Glutamatergic neuron (in vitro differentiated cells): Measurements from ENCODE around the gene EPM2AIP1. TPM values are rescaled to one million over a fixed set of nuclear protein-coding genes. Genes with fewer than 3 reads are reported as not detected.
"Not testable (repeated sequence)": the region's sequence is repeated elsewhere in the genome, so short reads cannot be mapped to it uniquely, and the experiment has no call there.

Experiments used
- DNase-seq: peaks from one replicate; pipeline ENCODE4 v3.0.0; 2022
- H3K27ac Mint-ChIP-seq: one replicate; pipeline ENCODE4 v1.8.0; 2020; ENCODE audit warnings: mild to moderate bottlenecking, mixed read lengths, inconsistent platforms; ENCODE audit not compliant: unreplicated experiment
- H3K27me3 Mint-ChIP-seq: one replicate; pipeline ENCODE4 v1.8.0; 2020; ENCODE audit warnings: mild to moderate bottlenecking, moderate library complexity, mixed read lengths, inconsistent platforms; ENCODE audit not compliant: unreplicated experiment
- H3K36me3 Mint-ChIP-seq: one replicate; pipeline ENCODE4 v1.8.0; 2020; ENCODE audit warnings: mild to moderate bottlenecking, mixed read lengths, inconsistent platforms; ENCODE audit not compliant: unreplicated experiment
- H3K4me1 Mint-ChIP-seq: one replicate; pipeline ENCODE4 v1.8.0; 2020; ENCODE audit warnings: mild to moderate bottlenecking, low read depth, mixed read lengths, inconsistent platforms; ENCODE audit not compliant: unreplicated experiment
- H3K4me3 Mint-ChIP-seq: one replicate; pipeline ENCODE4 v1.8.0; 2020; ENCODE audit warnings: mild to moderate bottlenecking, mixed read lengths, inconsistent platforms; ENCODE audit not compliant: unreplicated experiment
- H3K9me3 Mint-ChIP-seq: one replicate; pipeline ENCODE4 v1.8.0; 2020; ENCODE audit warnings: mild to moderate bottlenecking, moderate library complexity, mixed read lengths, inconsistent platforms; ENCODE audit not compliant: unreplicated experiment
- total RNA-seq: library from RNA; stranded (reverse); fragmentation: NEBNext Ultra II Directional; extraction: Animal tissue kit (Norgen Biotek cat#: 25700); gene quantifications from one replicate; pipeline ENCODE4 v1.2.1, GENCODE V29; 2021; ENCODE audit not compliant: unreplicated experiment
- TF ChIP-seq, protein P1 (sequence below): fragments of 200-600 bp; sonication (generic); IDR thresholded peaks from one replicate; pipeline ENCODE4 v1.5.0; 2021; ENCODE audit not compliant: partially characterized antibody, unreplicated experiment

EPM2AIP1 gene
- total RNA-seq, 1 donor from 2014 or later, result 17.2 TPM

DNA sequence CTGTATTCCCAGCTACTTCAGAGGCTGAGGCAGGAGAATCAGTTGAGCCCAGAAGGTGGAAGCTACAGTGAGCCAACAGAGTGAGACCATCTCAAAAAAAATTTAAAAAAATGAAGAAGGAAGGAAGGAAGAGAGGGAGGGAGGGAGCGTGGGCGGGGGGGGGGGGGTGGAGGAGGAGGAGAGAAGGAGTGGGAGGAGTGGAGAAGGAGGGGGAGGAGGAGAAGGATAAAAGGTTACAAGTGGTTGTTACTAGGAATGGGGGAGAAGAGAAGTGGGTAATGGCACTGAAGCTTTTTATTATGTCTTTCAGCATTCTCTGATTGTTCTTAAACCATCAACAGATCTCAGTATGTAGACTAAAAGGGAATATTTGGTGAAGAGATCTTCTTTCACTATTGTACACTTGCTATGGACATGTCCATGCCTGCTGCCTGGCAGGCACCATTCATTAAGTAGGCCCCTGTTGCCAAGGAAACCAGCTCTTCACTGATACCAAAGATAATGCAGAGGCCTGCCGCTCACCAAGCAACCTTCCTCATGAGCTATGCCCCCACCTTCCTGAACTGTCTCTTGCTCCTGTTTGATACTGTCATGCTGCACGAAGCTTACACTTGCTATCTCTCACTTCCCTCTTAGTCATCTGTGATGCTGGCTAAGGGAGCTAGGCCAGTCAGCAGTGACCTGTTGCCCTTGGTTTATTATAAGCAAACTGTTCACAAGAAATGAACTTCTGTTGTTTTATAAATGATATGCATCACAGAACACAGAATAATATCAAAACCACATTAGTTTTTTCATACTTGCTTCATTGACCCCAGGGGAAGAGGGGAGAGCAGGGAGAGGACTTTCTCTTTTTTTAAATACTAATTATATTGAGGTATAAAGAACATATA is 23.1 kb downstream of the EPM2AIP1 start:
- no peaks in the 10 kb centered on the region for H3K36me3 Mint-ChIP-seq
- H3K27ac Mint-ChIP-seq, result no peak overlapping the region
- H3K4me1 Mint-ChIP-seq, result peaks cover 7% of the 10 kb centered on the region
- H3K9me3 Mint-ChIP-seq, result no peaks in the 10 kb centered on the region
- H3K4me3 Mint-ChIP-seq, result peak overlapping the region; percentile 4
- H3K27me3 Mint-ChIP-seq, result peaks cover 2% of the 10 kb centered on the region
- TF ChIP-seq, protein P1, sequence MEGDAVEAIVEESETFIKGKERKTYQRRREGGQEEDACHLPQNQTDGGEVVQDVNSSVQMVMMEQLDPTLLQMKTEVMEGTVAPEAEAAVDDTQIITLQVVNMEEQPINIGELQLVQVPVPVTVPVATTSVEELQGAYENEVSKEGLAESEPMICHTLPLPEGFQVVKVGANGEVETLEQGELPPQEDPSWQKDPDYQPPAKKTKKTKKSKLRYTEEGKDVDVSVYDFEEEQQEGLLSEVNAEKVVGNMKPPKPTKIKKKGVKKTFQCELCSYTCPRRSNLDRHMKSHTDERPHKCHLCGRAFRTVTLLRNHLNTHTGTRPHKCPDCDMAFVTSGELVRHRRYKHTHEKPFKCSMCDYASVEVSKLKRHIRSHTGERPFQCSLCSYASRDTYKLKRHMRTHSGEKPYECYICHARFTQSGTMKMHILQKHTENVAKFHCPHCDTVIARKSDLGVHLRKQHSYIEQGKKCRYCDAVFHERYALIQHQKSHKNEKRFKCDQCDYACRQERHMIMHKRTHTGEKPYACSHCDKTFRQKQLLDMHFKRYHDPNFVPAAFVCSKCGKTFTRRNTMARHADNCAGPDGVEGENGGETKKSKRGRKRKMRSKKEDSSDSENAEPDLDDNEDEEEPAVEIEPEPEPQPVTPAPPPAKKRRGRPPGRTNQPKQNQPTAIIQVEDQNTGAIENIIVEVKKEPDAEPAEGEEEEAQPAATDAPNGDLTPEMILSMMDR, result no peak
- peak; percentile 24 for DNase-seq

DNA sequence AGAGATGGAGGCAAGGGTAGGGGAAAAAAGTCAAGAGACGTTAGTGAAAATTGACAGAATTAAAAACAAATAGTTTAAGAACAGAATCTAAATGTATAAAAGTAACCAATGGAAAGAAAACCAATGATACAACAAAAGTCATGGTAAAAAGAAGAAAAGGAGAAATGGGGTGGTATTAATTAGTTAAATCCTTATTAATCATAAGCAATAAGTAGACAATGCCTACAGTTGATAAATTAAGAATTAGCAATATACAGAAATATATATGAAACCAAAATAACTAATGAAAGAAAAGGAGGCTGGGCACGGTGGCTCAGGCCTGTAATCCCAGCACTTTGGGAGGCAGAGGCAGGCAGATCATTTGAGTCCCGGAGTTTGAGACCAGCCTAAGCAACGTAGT is 23.8 kb downstream of the EPM2AIP1 start:
- H3K27me3 Mint-ChIP-seq, result peaks cover 2% of the 10 kb centered on the region
- H3K36me3 Mint-ChIP-seq, result no peaks in the 10 kb centered on the region

DNA sequence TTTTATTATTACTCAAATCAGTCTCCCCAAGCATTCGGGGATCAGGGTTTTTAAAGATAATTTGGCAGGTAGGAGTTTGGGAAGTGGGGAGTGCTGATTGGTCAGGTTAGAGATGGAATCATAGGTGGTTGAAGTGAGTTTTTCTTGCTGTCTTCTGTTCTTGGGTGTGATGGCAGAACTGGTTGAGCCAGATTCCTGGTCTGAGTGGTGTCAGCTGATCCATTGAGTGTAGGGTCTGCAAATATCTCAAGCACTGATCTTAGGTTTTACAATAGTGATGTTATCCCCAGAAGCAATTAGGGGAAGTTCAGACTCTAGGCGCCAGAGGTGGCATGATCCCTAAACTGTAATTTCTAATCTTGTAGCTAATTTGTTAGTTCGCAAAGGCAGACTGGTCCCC is 27.5 kb downstream of the EPM2AIP1 start:
- H3K27ac Mint-ChIP-seq, result no peak overlapping the region
- no peak for DNase-seq
- no peak overlapping the region for H3K4me3 Mint-ChIP-seq

More for the DNA sequence above, 23.8 kb downstream of the EPM2AIP1 start:
- TF ChIP-seq, protein P1, result no peak
- no peaks in the 10 kb centered on the region for H3K9me3 Mint-ChIP-seq
- no peak overlapping the region for H3K27ac Mint-ChIP-seq
- no peak for DNase-seq
- H3K4me1 Mint-ChIP-seq, result peaks cover 7% of the 10 kb centered on the region
- peak overlapping the region; percentile 25 for H3K4me3 Mint-ChIP-seq

DNA sequence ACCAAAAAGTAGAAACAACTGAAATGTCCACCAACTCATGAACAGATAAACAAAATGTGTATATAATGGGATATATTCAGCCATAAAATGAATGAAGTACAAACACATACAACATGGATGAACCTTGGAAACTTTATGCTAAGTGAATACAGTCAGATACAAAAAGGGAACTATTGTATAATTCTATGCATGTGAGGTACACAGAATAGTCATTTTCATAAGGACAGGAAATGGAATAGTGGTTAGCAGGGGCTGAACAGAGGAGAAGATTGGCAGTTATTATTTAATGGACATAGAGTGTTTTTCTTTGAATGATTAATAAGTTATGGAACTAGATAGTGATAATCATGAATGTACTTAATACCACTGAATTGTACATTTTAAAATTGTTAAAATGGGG is 28.1 kb downstream of the EPM2AIP1 start:
- Mint-ChIP-seq H3K27me3 (peaks cover 2% of the 10 kb centered on the region), H3K4me1 (peaks cover 4% of the 10 kb centered on the region), H3K36me3 (no peaks in the 10 kb centered on the region), H3K9me3 (no peaks in the 10 kb centered on the region), H3K4me3 (no peak overlapping the region), H3K27ac (no peak overlapping the region)
- TF ChIP-seq, protein P1, result no peak
- DNase-seq, result no peak

More for the DNA sequence above, 27.5 kb downstream of the EPM2AIP1 start:
- no peaks in the 10 kb centered on the region for H3K9me3 Mint-ChIP-seq
- TF ChIP-seq, protein P1, result no peak
- no peaks in the 10 kb centered on the region for H3K36me3 Mint-ChIP-seq
- H3K27me3 Mint-ChIP-seq, result peaks cover 2% of the 10 kb centered on the region
- peaks cover 7% of the 10 kb centered on the region for H3K4me1 Mint-ChIP-seq

DNA sequence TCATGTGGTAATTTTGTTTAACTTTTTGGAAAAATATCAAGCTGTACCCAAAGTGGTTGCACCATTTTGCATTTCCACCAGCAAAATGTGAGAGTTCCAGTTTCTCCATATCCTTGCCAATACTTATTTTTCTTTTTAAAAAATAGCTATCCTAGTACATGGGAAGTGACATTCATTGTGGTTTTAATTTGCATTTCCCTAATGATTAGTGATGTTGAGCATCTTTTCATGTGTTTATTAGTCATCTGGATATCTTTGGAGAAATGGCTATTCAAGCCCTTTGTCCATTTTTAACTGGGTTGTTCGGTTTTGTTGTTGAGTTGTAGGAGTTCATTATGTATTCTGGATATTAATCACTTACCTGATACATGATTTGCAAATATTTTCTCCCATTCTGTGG is 28.6 kb downstream of the EPM2AIP1 start:
- H3K27ac Mint-ChIP-seq, result no peak overlapping the region
- DNase-seq, result no peak
- peaks cover under 1% of the 10 kb centered on the region for H3K4me1 Mint-ChIP-seq
- H3K36me3 Mint-ChIP-seq, result no peaks in the 10 kb centered on the region
- H3K9me3 Mint-ChIP-seq, result no peaks in the 10 kb centered on the region
- TF ChIP-seq, protein P1, result no peak
- no peak overlapping the region for H3K4me3 Mint-ChIP-seq
- H3K27me3 Mint-ChIP-seq, result peaks cover 2% of the 10 kb centered on the region

DNA sequence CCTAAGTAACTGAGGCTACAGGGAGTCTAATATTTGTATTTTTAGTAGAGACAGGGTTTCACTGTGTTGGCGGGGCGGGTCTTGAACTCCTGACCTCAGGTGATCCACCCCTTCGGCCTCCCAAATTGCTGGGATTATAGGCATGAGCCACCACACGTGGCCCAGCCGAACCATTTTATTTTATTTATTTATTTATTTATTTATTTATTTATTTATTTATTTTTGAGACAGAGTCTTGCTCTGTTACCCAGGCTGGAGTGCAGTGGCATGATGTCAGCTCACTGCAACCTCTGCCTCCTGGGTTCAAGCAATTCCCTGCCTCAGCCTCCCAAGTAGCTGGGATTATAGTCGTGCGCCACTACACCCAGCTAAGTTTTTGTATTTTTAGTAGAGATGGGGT is 29.9 kb downstream of the EPM2AIP1 start:
- H3K36me3 Mint-ChIP-seq, H3K4me3 Mint-ChIP-seq, DNase-seq, H3K9me3 Mint-ChIP-seq, H3K27ac Mint-ChIP-seq, H3K27me3 Mint-ChIP-seq, H3K4me1 Mint-ChIP-seq: not testable (repeated sequence)
